ENCODE results near the gene TSPAN9.

- no peak for TF ChIP-seq CTCF (IDR thresholded peaks at IDR 0.05)
- TF ChIP-seq POLR2A (IDR thresholded peaks at IDR 0.05) = no peak
- TF ChIP-seq EP300 (IDR thresholded peaks at IDR 0.05) = no peak
Observed at GRCh38 chr12:3195337-3195736, 118.2 kb downstream of the TSPAN9 start.

Data from suprapubic skin (tissue), 3 donors.